HG03196 (cell line): Measurements from ENCODE around the gene GLP1R.
"Not testable (repeated sequence)": the region's sequence is repeated elsewhere in the genome, so short reads cannot be mapped to it uniquely, and the experiment has no call there.

ENCODE experiments used
- ATAC-seq: cut with Tn5 transposase; IDR thresholded peaks from one replicate; pipeline ENCODE4 v1.9.1; 2021; ENCODE audit not compliant: unreplicated experiment

The GLP1R gene

GRCh38 chr6:39118921-39119320, 70.3 kb downstream of the GLP1R start:
- no peak for ATAC-seq

- no peak for ATAC-seq
Observed at GRCh38 chr6:39124114-39124513, 75.5 kb downstream of the GLP1R start.

GRCh38 chr6:39128106-39128505, 79.5 kb downstream of the GLP1R start:
- ATAC-seq, result no peak

GRCh38 chr6:39128832-39129231, 80.3 kb downstream of the GLP1R start:
- no peak for ATAC-seq

- ATAC-seq, result no peak
Observed at GRCh38 chr6:39130691-39131090, 82.1 kb downstream of the GLP1R start.

- ATAC-seq, result not testable (repeated sequence)
Observed at GRCh38 chr6:39134761-39135160, 86.2 kb downstream of the GLP1R start.

GRCh38 chr6:39136207-39136606, 87.6 kb downstream of the GLP1R start:
- not testable (repeated sequence) for ATAC-seq

GRCh38 chr6:39137245-39137644, 88.7 kb downstream of the GLP1R start:
- ATAC-seq, result no peak
